GM21423 (cell line): ENCODE results near the gene ERP27.

Experiments
- ATAC-seq: cut with Tn5 transposase; IDR thresholded peaks from one replicate; pipeline ENCODE4 v1.9.1; 2021; ENCODE audit warnings: mild to moderate bottlenecking, moderate library complexity; ENCODE audit not compliant: unreplicated experiment

The ERP27 gene

GRCh38 chr12:14904854-14905253 lies 33.5 kb downstream of the ERP27 start:
- ATAC-seq = no peak

GRCh38 chr12:14903386-14904098 lies 34.8 kb downstream of the ERP27 start:
- ATAC-seq = no peak

GRCh38 chr12:14902465-14902864 lies 35.9 kb downstream of the ERP27 start:
- ATAC-seq = no peak

- ATAC-seq = no peak
Observed at GRCh38 chr12:14901228-14901562, 37.1 kb downstream of the ERP27 start.

- ATAC-seq = no peak
Observed at GRCh38 chr12:14900521-14901227, 37.7 kb downstream of the ERP27 start.

GRCh38 chr12:14896521-14897169 lies 41.7 kb downstream of the ERP27 start:
- ATAC-seq = no peak

GRCh38 chr12:14893506-14894250 lies 44.7 kb downstream of the ERP27 start:
- ATAC-seq = no peak

- ATAC-seq = no peak
Observed at GRCh38 chr12:14892726-14893505, 45.4 kb downstream of the ERP27 start.

GRCh38 chr12:14890701-14891100 lies 47.6 kb downstream of the ERP27 start:
- ATAC-seq = no peak

- no peak for ATAC-seq
Observed at GRCh38 chr12:14886271-14886670, 52.1 kb downstream of the ERP27 start.

GRCh38 chr12:14885718-14886221 lies 52.6 kb downstream of the ERP27 start, which contains the start of gene MGP:
MGP (minus strand) TSS chr12:14885854; CDS start chr12:14885791, 63 bp downstream.
- ATAC-seq = no peak

GRCh38 chr12:14884458-14884878 lies 53.9 kb downstream of the ERP27 start:
- ATAC-seq = peak; percentile 96

- ATAC-seq = no peak
Observed at GRCh38 chr12:14883686-14884085, 54.7 kb downstream of the ERP27 start.

- ATAC-seq = no peak
Observed at GRCh38 chr12:14880890-14881453, 57.4 kb downstream of the ERP27 start.

- no peak for ATAC-seq
Observed at GRCh38 chr12:14879222-14879933, 59.0 kb downstream of the ERP27 start.

- ATAC-seq = no peak
Observed at GRCh38 chr12:14878488-14878887, 59.8 kb downstream of the ERP27 start.

GRCh38 chr12:14876833-14877232 lies 61.5 kb downstream of the ERP27 start:
- no peak for ATAC-seq

- ATAC-seq = no peak
Observed at GRCh38 chr12:14874882-14875281, 63.5 kb downstream of the ERP27 start.

GRCh38 chr12:14873440-14874185 lies 64.7 kb downstream of the ERP27 start:
- no peak for ATAC-seq
